ENCODE results near the gene TFF3.

Gene TFF3

GRCh38 chr21:42336054-42336453 lies 20.8 kb upstream of the TFF3 start:
- H3K4me3 ChIP-seq (ENCODE audit: low read length), result no peak overlapping the region

GRCh38 chr21:42332557-42333317 lies 17.5 kb upstream of the TFF3 start:
- no peak for TF ChIP-seq CTCF (IDR thresholded peaks at IDR 0.05; ENCODE audit: insufficient read depth, low read depth, low read length, missing control alignments)
- DNase-seq (ENCODE audit: low read depth), result no peak
- H3K4me3 ChIP-seq (ENCODE audit: low read length), result no peak overlapping the region

More at GRCh38 chr21:42336054-42336453, 20.8 kb upstream of the TFF3 start:
- no peak for TF ChIP-seq CTCF (IDR thresholded peaks at IDR 0.05; ENCODE audit: insufficient read depth, low read depth, low read length, missing control alignments)
- DNase-seq (ENCODE audit: low read depth), result peak; percentile 16

GRCh38 chr21:42331660-42332059 lies 16.5 kb upstream of the TFF3 start:
- DNase-seq (ENCODE audit: low read depth), result no peak
- no peak for TF ChIP-seq CTCF (IDR thresholded peaks at IDR 0.05; ENCODE audit: insufficient read depth, low read depth, low read length, missing control alignments)
- no peak overlapping the region for H3K4me3 ChIP-seq (ENCODE audit: low read length)

GRCh38 chr21:42330380-42331371 lies 15.5 kb upstream of the TFF3 start:
- no peak for DNase-seq (ENCODE audit: low read depth)
- TF ChIP-seq CTCF (IDR thresholded peaks at IDR 0.05; ENCODE audit: insufficient read depth, low read depth, low read length, missing control alignments), result no peak

GRCh38 chr21:42324896-42325295 lies 9.7 kb upstream of the TFF3 start:
- no peak overlapping the region for H3K4me3 ChIP-seq (ENCODE audit: low read length)
- TF ChIP-seq CTCF (IDR thresholded peaks at IDR 0.05; ENCODE audit: insufficient read depth, low read depth, low read length, missing control alignments), result no peak

More at GRCh38 chr21:42330380-42331371, 15.5 kb upstream of the TFF3 start:
- no peak overlapping the region for H3K4me3 ChIP-seq (ENCODE audit: low read length)

GRCh38 chr21:42321845-42322244 lies 6.6 kb upstream of the TFF3 start:
- DNase-seq (ENCODE audit: low read depth), result no peak
- H3K4me3 ChIP-seq (ENCODE audit: low read length), result no peak overlapping the region
- no peak for TF ChIP-seq CTCF (IDR thresholded peaks at IDR 0.05; ENCODE audit: insufficient read depth, low read depth, low read length, missing control alignments)

More at GRCh38 chr21:42324896-42325295, 9.7 kb upstream of the TFF3 start:
- DNase-seq (ENCODE audit: low read depth), result no peak

Data from epithelial cell of esophagus (primary cell).